ENCODE measurements around the gene SLC16A3.

The SLC16A3 gene

GRCh38 chr17:82224666-82225065 is 4.2 kb upstream of the SLC16A3 start:
- FAIRE-seq = no peak

DNA sequence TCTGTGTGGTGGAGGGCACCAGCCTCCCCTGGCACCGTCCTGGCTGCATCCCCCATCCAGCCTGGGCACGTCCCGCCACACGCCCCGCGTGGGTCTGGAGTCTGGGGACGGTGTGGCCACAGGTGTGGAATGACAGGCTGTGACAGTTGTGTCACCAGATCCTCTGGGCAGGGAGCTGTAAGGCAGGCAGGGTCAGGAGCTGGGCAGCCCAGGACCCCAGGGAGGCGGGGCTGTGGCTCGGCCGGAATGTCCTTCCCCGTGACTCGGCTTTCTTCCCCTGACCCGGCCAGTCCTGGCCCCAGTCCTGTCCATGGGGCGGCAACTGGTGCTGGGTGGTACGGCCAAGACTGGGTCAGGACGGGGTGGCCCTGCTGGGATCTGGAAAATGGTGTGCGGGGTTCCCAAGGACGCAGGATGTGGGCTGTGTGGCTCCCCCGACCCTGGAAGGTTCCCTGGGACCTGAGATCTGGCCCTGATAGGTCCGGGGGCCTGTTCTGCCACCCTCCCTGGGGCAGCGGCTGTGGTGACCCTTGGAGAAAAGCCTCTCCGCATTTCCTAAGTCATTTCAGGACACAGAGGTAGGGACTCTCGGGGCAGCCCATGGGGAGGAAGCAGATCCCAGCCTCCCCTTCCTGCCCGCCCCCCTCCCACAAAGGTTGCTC is 3.3 kb upstream of the SLC16A3 start:
- FAIRE-seq = no peak

DNA sequence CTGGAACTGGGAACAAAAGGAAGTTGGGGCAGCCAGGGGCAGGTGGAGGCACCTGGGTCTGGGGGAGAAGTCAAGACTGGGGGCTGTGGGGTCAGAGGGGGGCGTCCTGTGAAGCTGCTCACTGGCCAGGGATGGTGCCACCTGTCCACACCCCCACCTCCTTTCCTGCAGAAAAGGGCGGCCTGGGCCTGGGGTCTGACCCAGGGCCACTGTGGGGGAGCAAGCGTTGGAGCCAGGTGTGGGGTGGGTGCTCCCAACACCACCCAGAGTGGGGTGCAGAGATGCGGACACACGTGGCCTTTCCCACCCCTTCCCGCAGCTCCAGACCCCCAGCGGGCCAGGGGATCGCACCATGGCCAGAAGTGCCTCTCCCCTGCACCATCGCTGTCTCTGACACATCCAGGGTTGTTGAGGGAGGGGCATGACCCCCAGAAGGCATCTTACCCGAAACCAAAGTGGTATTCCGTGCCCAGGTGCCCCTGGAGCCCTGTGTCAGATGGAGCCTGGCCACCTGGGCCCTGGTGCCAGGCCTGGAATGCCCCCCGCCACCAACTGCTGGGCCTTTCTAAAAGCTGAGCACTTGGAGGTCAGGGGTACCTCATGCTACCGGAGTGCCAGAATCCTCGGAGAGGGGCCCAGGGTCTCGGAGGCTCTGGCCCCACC is 2.6 kb upstream of the SLC16A3 start:
- no peak for FAIRE-seq

- FAIRE-seq = no peak
Measured at GRCh38 chr17:82226809-82227628, 1.8 kb upstream of the SLC16A3 start.

GRCh38 chr17:82227629-82228277 is 1.1 kb upstream of the SLC16A3 start:
- no peak for FAIRE-seq

DNA sequence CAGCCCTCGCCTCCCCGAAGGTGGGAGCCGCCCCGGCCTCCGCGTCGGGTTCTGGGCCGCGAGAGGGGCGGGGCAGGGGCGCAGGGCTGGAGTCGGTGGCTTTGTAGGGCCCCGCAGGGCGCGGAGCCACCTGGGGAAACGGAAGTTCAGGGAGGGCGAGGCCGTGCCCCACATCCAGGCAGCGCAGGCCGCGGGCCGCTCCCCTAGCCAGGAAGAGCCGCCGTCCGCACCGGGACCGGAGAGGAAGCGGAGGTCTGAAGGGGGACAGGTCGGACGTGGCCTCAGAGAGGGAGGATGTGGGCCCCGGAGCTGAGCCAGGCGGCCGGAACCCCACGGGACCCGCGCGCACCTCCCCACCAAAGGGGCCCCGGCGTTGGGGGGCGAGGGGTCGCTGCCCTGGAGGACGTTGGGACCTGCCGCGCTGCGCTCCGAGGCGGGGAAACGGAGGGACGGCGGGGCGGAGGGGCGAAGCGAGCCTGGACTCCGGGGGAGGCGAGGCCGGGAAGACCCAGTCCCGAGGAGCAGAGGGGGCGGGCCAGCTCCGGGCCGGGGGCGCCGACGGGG is 482 bp upstream of the SLC16A3 start:
- FAIRE-seq = no peak

GRCh38 chr17:82229698-82230608 is 1.1 kb downstream of the SLC16A3 start:
- no peak for FAIRE-seq

DNA sequence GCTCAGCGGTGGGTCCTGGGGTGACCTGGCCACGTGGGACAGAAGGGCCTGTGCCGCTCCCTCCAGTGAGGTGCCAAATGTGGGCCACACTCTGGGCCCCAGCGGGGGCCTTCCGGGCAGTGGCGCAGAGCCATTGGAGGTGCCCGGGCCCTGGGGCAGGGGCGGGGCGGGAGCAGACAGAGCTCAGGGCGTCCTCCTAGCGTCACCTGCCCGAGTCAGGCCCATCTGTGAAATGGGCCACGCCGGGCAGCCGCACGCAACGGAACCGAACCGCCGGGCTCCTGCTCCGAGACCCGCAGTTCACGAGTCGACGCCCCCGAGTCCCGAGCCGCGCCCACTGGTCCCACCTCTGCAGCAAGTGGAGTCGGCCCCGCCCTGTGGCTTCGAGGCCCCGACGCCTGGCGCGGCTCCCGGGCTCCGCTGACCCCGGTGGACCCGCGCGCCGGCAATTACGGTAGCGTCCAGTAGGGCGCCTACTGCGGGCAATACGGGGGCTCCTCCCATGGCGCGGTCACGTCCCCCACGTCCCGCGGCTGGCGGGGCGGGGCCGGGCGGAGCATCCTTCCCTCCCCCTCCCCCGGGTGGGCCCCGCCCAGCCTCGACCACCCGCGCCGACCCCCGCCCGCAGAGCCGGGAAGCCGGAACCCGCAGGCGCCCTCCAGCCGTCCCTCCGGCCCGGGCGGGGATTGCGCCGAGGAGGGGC is 1.9 kb downstream of the SLC16A3 start:
- FAIRE-seq = no peak

DNA sequence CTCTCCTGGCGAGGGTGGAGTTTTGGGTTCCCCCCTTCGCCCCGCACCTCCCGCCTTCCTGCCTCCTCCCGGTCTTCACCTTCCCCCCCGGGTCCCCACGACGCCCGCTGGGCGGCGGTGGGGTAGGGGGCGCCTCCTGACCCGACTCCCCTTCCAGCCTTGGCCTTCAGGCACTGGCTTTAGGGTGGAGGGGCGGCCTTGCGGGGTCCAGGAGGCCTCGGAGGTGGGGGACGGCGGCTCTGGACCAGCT is 2.4 kb downstream of the SLC16A3 start:
- no peak for FAIRE-seq

DNA sequence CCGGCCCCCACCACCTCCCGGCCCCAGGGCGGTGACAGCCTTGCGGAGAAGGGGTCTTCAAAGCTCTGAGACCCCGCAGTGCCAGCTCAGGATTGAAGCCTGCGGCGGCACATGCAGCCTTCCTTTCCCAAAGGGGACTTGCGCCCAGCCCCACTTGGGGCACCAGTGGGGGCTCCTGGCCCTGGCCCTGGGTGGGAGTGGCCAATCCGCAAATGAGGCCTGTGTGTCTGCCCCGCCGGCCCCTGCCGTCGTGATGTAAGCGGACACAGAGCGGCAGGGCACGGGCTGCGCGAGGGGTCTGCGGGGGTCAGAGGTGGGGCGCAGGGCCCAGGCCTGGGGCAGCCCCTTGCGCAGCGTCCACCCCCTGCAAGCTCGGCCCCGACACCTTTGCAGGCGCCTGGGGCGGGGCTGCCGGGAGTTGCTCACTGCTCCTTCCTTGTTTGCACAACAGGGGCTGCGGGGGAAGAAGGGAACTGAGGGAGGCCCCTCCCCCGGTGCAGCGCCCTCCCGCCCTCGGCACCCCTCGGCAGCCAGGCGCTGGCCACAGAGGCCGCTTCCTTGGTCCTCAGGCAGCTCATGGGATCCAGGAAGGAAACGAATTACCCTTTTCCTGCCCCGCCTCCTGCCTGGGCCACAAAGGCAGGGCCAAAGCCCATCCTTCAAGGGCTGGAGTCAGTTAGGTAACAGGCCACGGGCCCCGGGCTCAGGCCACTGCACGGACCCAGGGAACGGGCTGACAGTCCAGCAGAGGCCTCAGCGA is 2.9 kb downstream of the SLC16A3 start:
- no peak for FAIRE-seq

DNA sequence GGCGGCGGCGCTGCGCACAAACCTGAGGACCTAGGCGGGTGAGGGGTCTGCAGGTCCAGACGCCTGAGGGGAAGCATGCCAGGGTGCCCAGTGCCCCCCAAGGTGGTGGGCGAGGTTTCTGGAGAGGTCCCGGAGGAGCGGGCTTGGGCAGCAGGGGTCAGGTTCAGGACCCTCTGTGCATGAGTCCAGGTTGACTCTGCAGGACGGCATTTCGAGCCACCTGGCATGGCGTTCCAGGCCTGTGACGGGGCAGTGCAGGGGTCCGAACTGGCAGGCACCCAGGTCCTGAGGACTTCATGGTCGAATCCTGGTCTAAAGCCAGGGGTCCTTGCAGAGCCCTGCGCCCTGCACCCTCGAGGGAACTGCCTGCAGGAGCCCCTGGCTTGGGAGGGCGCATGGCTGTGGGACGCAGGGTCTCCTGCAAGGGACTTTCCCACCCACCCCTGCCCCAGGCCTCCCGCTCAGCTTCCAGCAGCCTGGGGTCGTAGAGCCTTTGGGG is 3.5 kb downstream of the SLC16A3 start:
- no peak for FAIRE-seq

GRCh38 chr17:82232876-82233785 is 4.3 kb downstream of the SLC16A3 start:
- no peak for FAIRE-seq

GRCh38 chr17:82234211-82235055 is 5.6 kb downstream of the SLC16A3 start:
- no peak for FAIRE-seq

- no peak for FAIRE-seq
Measured at GRCh38 chr17:82235056-82235774, 6.4 kb downstream of the SLC16A3 start.

DNA sequence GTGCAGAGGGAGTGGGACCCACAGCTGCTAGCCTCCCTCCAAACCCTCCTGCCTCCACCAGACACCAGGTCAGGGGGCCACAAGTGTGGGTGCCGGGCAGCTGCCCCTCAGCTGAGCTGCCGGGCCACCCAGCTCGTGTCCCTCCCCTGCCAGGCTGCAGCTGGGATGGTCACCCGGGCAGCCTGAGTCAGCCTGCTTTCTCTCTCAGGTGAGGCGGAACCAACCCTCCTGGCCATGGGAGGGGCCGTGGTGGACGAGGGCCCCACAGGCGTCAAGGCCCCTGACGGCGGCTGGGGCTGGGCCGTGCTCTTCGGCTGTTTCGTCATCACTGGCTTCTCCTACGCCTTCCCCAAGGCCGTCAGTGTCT is 6.9 kb downstream of the SLC16A3 start:
- FAIRE-seq = no peak

- no peak for FAIRE-seq
Measured at GRCh38 chr17:82236142-82236971, 7.5 kb downstream of the SLC16A3 start.

All from G401.6 (cell line).